Measurements from ENCODE around the gene SGIP1.

- TF ChIP-seq EZH2phosphoT487 (IDR thresholded peaks at IDR 0.05) (no peak), CTCF (IDR thresholded peaks at IDR 0.05) (no peak), EZH2 (IDR thresholded peaks at IDR 0.05) (no peak)
These were observed 197.4 kb downstream of the SGIP1 start for GRCh38 chr1:66731170-66731865.

Measured in neural progenitor cell (in vitro differentiated cells).